HG03196 (cell line): ENCODE measurements around the gene ZNF525.
A peak's percentile ranks its signal among the peaks of the same experiment; 100 is the strongest.
"Not testable (repeated sequence)": the region's sequence is repeated elsewhere in the genome, so short reads cannot be mapped to it uniquely, and the experiment has no call there.

Experiments used
- ATAC-seq: cut with Tn5 transposase; IDR thresholded peaks from one replicate; pipeline ENCODE4 v1.9.1; 2021; ENCODE audit not compliant: unreplicated experiment

The ZNF525 gene

GRCh38 chr19:53365134-53365898 lies at the start of gene ZNF525:
Gene ZNF525 (plus strand): TSS chr19:53365705. CDS start chr19:53372282, 6,577 bp downstream.
- ATAC-seq = peak; percentile 93

DNA sequence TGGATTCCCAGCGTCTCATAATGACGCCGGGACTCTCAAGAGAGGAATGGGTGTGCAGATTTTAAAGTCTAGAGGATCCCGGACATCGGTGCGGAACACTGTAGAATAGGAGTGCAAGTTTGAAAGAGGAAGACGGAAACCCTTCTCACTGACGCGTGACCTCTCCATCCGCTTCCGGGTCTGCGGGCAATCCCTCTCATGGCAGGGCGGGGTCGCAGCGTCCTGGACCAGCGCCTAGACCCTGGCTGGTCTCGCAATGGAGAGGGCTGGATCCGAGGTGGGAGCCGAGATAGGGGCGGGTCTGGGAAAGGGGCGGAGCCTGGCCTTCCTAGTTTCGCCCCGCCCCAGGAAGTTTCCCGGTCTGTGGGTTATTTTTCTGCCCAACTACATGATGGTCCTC lies 36.5 kb upstream of the ZNF525 start:
- no peak for ATAC-seq

GRCh38 chr19:53332484-53332883 lies 33.0 kb upstream of the ZNF525 start:
- no peak for ATAC-seq

DNA sequence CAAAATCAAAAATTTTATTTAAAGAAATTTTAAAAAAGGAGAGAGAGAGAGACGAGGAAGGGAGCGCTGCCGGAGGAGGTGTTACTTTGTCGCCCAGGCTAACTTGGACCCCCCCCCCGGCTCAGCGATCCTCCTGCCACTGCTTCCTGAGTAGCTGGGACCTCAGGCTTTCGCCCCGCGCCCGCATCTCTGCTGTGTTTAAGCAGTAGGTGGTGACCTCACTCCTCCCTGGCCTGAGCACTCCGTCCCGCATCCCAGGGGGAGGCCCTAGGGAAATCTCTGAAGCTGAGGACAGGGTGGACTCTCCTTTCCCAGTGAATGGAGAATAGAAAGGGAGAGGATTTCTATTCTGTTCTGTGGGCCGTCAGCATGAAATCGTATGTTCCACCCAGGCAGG lies 32.4 kb upstream of the ZNF525 start:
- ATAC-seq = no peak

DNA sequence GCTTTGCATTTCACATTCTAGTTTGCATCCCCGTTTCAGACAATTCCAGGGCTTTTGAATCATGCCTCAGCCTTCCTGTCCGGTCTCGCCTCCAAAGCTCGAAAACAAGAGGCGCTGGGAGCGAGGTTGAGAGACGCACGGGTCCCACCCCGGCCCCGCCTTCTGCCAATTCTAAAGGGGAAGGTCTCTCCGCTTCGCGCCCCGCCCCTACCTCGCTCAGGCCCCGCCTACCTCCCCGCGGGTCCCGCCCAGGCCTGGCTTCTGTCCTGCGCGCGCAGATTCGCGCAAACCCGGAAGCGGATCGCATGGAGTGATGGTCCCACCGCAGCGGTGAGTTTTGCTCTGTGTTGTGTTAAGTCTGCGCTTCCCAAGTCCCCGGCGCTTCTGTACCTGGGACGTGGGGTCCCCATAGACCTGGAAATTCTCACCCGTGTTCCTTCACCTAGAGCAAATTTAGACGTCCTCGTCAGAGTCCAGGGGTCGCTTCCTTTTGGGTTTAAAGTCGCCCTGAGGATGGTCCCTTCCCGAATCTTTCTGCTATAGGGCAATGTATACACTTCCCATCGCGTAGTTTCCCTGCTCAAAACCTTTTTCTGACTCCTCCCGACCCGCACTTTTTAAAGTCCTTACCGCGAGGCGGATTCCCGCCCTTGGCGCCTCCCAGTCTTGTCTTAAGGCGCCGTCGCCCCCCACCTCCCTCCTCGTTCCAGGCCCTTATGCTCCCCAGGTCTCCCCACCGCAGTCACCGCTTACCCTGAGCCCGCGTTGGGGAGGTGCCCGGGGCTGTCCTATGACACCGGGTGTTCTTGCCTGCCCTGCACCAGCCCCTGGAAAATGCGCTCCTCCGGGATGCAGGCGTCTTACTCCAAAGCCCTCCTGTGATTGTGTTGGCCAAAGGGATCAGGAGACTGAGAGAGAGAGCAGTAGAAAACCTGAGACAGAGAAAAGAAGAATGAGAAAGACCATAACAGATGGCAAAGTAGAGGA lies 31.7 kb upstream of the ZNF525 start, which contains the start of gene ZNF845:
TSS of gene ZNF845 (plus strand) at position 287 of the 987 bp plus-strand sequence. CDS start 7,559 bp downstream, outside the sequence.
- peak; percentile 95 for ATAC-seq

- not testable (repeated sequence) for ATAC-seq
Observed at GRCh38 chr19:53344403-53344802, 21.1 kb upstream of the ZNF525 start.

DNA sequence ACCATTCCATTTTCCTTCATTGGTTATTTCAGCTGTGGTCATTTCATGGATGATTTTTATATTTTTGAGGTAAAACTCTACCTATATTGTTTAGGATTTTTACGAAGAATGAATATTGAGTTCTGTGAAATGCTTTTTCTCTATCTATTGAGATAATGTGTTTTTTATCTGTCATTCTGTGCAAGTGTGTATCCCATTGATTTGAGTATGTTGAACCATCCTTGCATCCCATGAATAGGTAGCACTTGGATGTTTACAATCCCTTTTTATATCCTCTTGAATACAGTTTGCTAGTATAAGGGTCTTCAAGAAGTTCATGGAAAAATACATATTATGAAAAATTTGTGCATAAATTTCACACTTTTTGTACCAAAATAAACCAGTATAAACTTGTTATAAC lies 9.8 kb upstream of the ZNF525 start:
- ATAC-seq = no peak

GRCh38 chr19:53357821-53358581 lies 7.5 kb upstream of the ZNF525 start:
- no peak for ATAC-seq

DNA sequence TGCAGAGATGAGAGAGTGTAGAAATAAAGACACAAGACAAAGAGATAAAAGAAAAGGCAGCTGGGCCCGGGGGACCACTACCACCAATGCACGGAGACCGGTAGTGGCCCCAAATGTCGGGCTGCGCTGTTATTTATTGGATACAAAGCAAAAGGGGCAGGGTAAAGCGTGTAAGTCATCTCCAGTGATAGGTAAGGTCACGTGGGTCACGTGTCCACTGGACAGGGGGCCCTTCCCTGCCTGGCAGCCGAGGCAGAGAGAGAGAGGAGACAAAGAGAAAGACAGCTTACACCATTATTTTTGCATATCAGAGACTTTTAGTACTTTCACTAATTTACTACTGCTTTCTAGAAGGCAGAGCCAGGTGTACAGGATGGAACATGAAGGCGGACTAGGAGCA lies 5.4 kb upstream of the ZNF525 start:
- not testable (repeated sequence) for ATAC-seq

DNA sequence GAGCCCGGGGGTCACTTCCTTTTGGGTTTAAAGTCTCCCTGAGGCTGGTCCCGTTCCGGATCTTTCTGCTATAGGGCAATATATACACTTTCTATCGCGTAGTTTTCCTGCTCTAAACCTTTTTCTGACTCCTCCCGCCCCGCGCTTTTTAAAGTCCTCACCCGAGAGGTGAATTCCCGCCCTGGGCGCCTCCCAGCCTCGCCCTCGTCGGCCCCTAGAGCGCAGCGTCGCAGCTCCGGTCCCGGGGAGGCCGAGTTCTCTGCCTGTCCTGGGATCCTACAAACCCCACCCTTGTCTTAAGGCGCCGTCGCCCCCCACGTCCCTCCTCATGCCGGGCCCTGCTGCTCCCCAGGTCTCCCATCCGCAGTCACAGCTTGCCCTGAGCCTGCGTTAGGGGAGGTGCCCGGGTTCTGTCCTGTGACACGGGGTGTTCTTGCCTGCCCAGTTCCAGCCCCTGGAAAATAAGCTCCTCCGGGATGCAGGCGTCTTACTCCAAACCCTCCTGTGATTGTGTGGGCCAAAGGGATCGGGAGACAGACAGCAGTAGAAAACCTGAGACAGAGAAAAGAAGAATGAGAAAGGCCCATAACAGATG lies 491 bp downstream of the ZNF525 start:
- peak; percentile 36 for ATAC-seq

GRCh38 chr19:53372196-53372595 lies 6.7 kb downstream of the ZNF525 start:
- ATAC-seq = no peak

GRCh38 chr19:53374288-53374687 lies 8.8 kb downstream of the ZNF525 start:
- ATAC-seq = no peak

GRCh38 chr19:53374743-53375142 lies 9.2 kb downstream of the ZNF525 start:
- no peak for ATAC-seq

- ATAC-seq = no peak
Observed at GRCh38 chr19:53381376-53381775, 15.9 kb downstream of the ZNF525 start.

GRCh38 chr19:53388168-53388567 lies 22.7 kb downstream of the ZNF525 start:
- ATAC-seq = no peak

- no peak for ATAC-seq
Observed at GRCh38 chr19:53388904-53389303, 23.4 kb downstream of the ZNF525 start.

DNA sequence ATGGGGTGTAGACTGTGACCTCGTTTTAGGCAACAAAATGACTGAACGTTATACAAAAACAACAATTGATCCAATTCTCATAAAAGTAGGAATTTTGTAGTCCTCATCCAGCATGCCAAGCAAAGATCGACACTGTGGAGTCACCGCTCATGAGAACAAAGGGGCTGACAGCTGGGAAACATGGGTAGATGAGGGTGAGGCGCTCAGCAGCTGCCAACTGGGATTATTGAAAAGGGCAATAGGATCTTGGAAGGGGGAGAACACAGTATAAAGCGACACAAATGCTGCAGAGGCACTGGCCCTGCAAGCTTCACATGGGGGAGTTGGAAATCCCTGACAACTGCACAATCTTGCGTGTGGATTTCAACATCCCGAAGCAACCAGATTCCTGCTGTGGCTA lies 24.1 kb downstream of the ZNF525 start:
- ATAC-seq = no peak

GRCh38 chr19:53389978-53390377 lies 24.5 kb downstream of the ZNF525 start:
- ATAC-seq = no peak

- ATAC-seq = no peak
Observed at GRCh38 chr19:53394522-53394973, 29.0 kb downstream of the ZNF525 start.
